Suprapubic skin (tissue), 4 donors: ENCODE results near the gene PAF1.

ENCODE experiments used
- CTCF ChIP-seq, 2 donors: fragments of 200-600 bp in 1 of 2; fragments of 450-650 bp in 1 of 2; sonication (generic) in 1 of 2; IDR thresholded peaks; one replicate each; pipeline ENCODE4 v1.5.1; 2016 to 2019; ENCODE audit warnings: antibody characterized with exemption in 2 of 2, mild to moderate bottlenecking in 1 of 2, moderate library complexity in 1 of 2
- EP300 ChIP-seq: sonication (generic); formaldehyde crosslinking; IDR thresholded peaks from one replicate; pipeline ENCODE4 v1.6.1; 2017; ENCODE audit warnings: antibody characterized with exemption
- POLR2A ChIP-seq, 2 donors: fragments of 450-650 bp; IDR thresholded peaks; one replicate each; pipeline ENCODE4 v1.6.1; 2017; ENCODE audit warnings: antibody characterized with exemption in 2 of 2, mild to moderate bottlenecking in 2 of 2, moderate library complexity in 2 of 2
- POLR2AphosphoS5 ChIP-seq, 3 donors: sonication (generic); formaldehyde crosslinking; IDR thresholded peaks; one replicate each; pipeline ENCODE4 v1.6.1; 2017; ENCODE audit warnings: antibody characterized with exemption in 3 of 3

GRCh38 chr19:39356647-39357046, 34.3 kb downstream of the PAF1 start:
- no peak for TF ChIP-seq POLR2AphosphoS5 (IDR thresholded peaks at IDR 0.05)
- TF ChIP-seq CTCF (IDR thresholded peaks at IDR 0.05): no peak
- no peak for TF ChIP-seq EP300
- no peak for TF ChIP-seq POLR2A (IDR thresholded peaks at IDR 0.05)
